GM12891 (cell line): ENCODE data around the gene TALDO1.

Source experiments
- POLR2A ChIP-seq: IDR thresholded peaks from 2 replicates; pipeline ENCODE4 v1.6.1; 2011; ENCODE audit warnings: low read depth, low read length, control low read depth
- POLR2AphosphoS5 ChIP-seq: IDR thresholded peaks from 2 replicates; pipeline ENCODE4 v1.6.1; 2011; ENCODE audit warnings: low read depth, low read length, control low read depth
- POU2F2 ChIP-seq: IDR thresholded peaks from 2 replicates; pipeline ENCODE4 v1.6.1; 2011; ENCODE audit warnings: low read depth, mild to moderate bottlenecking, control low read depth, low read length, moderate library complexity
- TAF1 ChIP-seq: IDR thresholded peaks from 2 replicates; pipeline ENCODE4 v1.6.1; 2011; ENCODE audit warnings: low read depth, low read length, control low read depth

DNA sequence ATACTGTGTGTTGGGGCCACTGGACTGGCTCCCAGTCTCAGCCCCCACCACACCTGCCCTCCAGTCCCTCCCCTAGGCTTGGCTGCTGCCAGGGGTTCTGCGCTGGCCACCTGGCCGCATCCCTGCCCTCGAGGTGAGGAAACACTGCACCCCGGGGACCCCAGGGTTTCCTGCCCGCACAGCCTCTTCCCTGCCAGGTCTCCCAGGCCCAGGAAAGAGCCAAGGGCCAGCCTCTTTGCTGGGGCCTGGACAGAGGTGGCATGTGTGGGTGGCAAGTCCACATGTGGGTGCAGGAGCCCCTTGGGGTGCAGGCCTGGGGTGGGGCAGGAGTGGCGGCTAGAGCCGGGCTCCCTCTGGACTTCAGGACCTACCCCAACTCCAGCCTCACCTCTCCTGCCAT, 38.8 kb upstream of the TALDO1 start:
- no peak for TF ChIP-seq TAF1
- no peak for TF ChIP-seq POLR2AphosphoS5
- no peak for TF ChIP-seq POLR2A
- TF ChIP-seq POU2F2, result no peak
